ENCODE results near the gene TCEAL1. TPM values are rescaled to one million over a fixed set of nuclear protein-coding genes. Genes with fewer than 3 reads are reported as not detected.

TCEAL1 gene
- total RNA-seq: 12.1 and 18.7 TPM in 2 replicates

DNA sequence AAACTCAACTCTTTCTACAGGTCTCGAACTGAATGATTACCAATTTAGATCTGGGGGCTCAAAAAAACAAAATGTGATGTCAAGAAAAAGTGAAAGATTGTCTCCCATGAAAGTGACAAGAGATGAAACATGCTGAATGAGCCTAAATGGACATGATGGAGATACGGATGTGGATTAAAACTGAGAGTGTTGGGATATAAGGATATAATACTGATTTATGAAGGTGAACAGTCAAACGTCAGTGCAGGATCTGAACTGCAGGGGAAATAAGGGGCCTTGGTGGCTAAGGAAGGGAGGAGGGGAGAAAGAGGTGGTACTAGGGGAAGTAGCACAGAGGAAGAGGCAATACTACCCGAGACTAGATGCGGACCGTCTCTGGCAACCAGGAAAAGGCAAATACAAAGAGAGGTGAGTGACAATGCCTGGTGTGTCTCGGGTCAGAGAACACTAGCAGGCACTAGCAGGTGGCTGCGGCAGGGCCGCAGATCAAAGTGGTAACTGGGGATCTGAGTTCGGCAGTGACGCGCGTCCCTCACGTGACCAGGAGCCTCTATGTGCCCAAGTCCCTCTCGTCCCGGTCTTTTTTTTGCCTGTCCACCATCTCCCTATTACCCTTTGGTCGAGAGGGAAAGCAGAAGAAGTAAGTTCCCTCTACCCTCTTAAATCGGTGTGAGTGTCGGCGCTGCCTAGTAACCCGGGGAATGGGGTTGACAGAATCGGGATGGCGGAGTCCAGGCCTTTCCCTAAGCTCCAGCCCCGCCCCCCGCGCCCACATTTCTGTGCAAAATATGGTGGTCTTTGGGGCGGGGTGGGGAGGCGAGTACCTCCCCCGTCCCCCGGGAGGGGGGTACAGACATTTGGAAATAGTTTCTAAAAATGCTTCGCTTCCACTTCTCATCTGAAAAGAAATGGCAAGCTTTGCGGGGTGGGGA, at the start of gene TCEAL1:
Gene TCEAL1, plus strand, starts transcription at position 590 of the 932 bp plus-strand sequence. CDS start 942 bp downstream, outside the sequence.

DNA sequence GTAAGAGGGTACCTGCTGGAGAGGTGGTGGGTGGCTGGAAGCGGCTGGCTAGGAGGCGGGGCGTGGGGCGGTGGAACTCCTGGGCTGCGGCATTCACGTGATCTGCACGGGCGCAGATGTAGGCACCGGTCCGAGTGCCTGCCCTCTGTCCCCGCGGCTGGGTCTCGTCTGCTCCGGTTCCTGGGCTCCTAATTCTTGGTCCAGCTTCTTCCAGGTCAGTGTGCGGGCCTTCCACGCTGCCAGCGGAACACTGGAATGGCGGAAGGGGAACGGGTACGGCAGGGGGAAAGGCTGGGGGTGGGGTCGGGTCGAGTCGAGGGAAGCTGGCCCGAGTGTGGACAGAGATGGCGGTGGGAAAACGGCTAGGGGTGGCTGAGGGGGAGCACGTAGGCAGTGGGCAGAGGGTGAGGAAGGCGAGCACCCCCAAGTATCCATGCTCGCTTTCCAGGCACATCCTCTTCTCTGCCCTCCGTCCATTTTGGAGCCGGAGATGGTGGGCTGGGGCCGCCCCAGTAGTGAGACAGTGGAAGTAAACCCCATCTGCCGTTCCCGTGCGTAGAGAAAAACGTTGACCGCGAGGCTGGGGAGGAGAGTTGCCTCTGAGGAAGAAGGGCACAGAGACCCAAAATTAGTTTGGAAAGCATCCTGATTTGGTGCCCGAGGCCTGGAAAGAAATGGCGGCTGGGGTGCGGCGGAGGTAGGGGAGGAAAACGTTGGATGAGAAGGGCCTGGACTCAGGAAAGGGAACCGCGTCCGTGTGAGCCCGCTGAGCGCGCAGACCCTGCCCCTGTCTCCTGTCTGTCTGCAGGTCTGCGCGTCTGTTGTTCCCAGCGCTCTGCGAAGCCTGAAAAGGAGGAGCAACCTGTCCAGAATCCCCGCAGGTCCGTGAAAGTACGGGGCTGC, 43.1 kb upstream of the TCEAL1 start, which contains the start of gene TCEAL4:
Gene TCEAL4, plus strand, starts transcription at position 105 of the 903 bp plus-strand sequence. CDS start 1,161 bp downstream, outside the sequence.

DNA sequence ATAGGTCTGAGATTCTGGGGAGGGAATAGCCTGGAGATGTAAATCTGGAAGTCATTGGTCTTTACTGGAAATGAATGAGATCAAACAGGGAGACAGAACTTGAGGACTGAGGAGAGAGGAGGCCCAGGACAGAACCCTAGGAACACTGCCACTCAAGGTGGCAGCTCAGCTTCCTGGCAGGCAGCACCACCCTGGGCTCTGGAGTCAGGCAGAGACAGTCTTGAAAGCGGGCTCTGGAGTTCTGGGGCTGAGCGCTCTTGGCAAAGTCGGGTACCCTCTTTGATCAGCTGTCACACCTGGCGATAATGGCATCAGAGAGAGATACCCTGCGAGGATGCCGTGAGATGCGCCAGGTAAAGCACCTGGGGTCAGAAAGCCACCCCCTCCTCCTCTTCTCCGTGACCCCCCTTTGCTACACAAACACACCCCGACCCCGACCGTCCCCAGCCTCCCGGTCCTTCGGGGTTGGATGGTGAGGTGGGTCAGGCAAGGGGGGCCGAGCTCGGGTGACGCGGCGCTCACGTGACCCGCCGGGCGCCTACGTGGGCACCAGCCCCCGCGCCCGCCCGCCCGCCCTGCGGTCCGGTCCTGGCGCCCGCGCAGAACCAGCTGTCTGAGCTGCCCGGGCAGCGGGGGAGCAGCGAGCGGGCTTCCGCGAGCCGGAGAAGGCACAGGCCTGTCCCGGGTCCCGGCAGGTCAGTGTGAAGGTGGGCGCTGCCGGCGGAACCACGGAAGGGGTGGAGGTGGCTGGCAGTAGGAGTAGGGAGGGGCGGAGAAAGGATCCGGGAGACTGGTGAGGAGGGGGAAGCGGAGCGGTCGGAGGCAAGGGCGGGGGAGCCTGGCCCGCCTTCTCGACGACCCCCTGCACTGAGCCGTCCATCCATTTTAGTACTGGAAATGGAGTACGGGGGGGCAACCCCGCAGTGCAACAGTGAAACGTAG, 21.1 kb upstream of the TCEAL1 start, which contains the start of gene TCEAL3:
Gene TCEAL3, plus strand, starts transcription at position 600 of the 942 bp plus-strand sequence. CDS start 1,102 bp downstream, outside the sequence.

Other genes with a start within 250 kb of the TCEAL1 start
- gene RAB40A, start 109.5 kb upstream of the TCEAL1 start, total RNA-seq: 0.37 and 0.39 TPM in 2 replicates
- 20.9 and 25.4 TPM in 2 replicates for gene TCEAL4, start 43.5 kb upstream of the TCEAL1 start, total RNA-seq
- gene TCEAL3, start 21.0 kb upstream of the TCEAL1 start, total RNA-seq: 4.0 and 5.5 TPM in 2 replicates
- gene MORF4L2, start 57.7 kb downstream of the TCEAL1 start, total RNA-seq: 503 and 616 TPM in 2 replicates
- gene TMEM31, start 81.9 kb downstream of the TCEAL1 start, total RNA-seq: 0.73 TPM in 1 of 2 replicates, not detected in the other
- gene PLP1, start 147.9 kb downstream of the TCEAL1 start, total RNA-seq: 1.1 and 1.2 TPM in 2 replicates
- 0.20 and 0.37 TPM in 2 replicates for gene RAB9B, start 203.3 kb downstream of the TCEAL1 start, total RNA-seq

All from subcutaneous preadipocyte (primary cell).